AG09319 (cell line): ENCODE measurements around the gene DDX28.

Experiments used
- DNase-seq: peaks from one replicate; pipeline ENCODE4 v3.0.0-alpha.2; 2010; ENCODE audit warnings: low read depth; ENCODE audit errors: extremely low read depth
- CTCF ChIP-seq: IDR thresholded peaks from 2 replicates; pipeline ENCODE4 v1.5.1; 2011; ENCODE audit warnings: low read depth, mild to moderate bottlenecking, inconsistent platforms, low read length, moderate library complexity

The DDX28 gene

GRCh38 chr16:67990018-67990386, 33.0 kb downstream of the DDX28 start:
- no peak for TF ChIP-seq CTCF
- DNase-seq = no peak

GRCh38 chr16:67989322-67990017, 33.6 kb downstream of the DDX28 start:
- no peak for DNase-seq
- no peak for TF ChIP-seq CTCF

- no peak for DNase-seq
- no peak for TF ChIP-seq CTCF
Measured at GRCh38 chr16:67988675-67989074, 34.4 kb downstream of the DDX28 start.

- no peak for DNase-seq
- no peak for TF ChIP-seq CTCF
Measured at GRCh38 chr16:67987460-67988160, 35.4 kb downstream of the DDX28 start.

- TF ChIP-seq CTCF = no peak
- no peak for DNase-seq
Measured at GRCh38 chr16:67986949-67987348, 36.1 kb downstream of the DDX28 start.

GRCh38 chr16:67982011-67982696, 40.9 kb downstream of the DDX28 start:
- no peak for DNase-seq
- TF ChIP-seq CTCF = no peak

- TF ChIP-seq CTCF = peak; percentile 15
- DNase-seq = no peak
Measured at GRCh38 chr16:67979955-67980678, 42.9 kb downstream of the DDX28 start, which contains the start of gene DPEP3. Gene DPEP3, minus strand, starts transcription at chr16:67980499. Its CDS starts 119 bp downstream, at chr16:67980380.
